Islet precursor cell (in vitro differentiated cells): Measurements from ENCODE around the gene CRYAA.
"Not testable (repeated sequence)": the region's sequence is repeated elsewhere in the genome, so short reads cannot be mapped to it uniquely, and the experiment has no call there.

Experiments
- DNase-seq: peaks from one replicate; pipeline ENCODE4 v3.0.0-alpha.2; 2018

The CRYAA gene

GRCh38 chr21:43168708-43169107 is at the start of gene CRYAA:
CRYAA (plus strand) TSS chr21:43169008; CDS start chr21:43169100, 92 bp downstream.
- not testable (repeated sequence) for DNase-seq

- DNase-seq = not testable (repeated sequence)
Measured at GRCh38 chr21:43130094-43130493, 38.7 kb upstream of the CRYAA start.

- DNase-seq = not testable (repeated sequence)
Measured at GRCh38 chr21:43134520-43134919, 34.3 kb upstream of the CRYAA start.

GRCh38 chr21:43138944-43139343 is 29.9 kb upstream of the CRYAA start:
- not testable (repeated sequence) for DNase-seq

GRCh38 chr21:43141407-43141806 is 27.4 kb upstream of the CRYAA start:
- DNase-seq = not testable (repeated sequence)

- DNase-seq = not testable (repeated sequence)
Measured at GRCh38 chr21:43146637-43147036, 22.2 kb upstream of the CRYAA start.

- DNase-seq = not testable (repeated sequence)
Measured at GRCh38 chr21:43147999-43148398, 20.8 kb upstream of the CRYAA start.

GRCh38 chr21:43149344-43149743 is 19.5 kb upstream of the CRYAA start:
- DNase-seq = not testable (repeated sequence)

GRCh38 chr21:43153601-43154000 is 15.2 kb upstream of the CRYAA start:
- DNase-seq = not testable (repeated sequence)

- not testable (repeated sequence) for DNase-seq
Measured at GRCh38 chr21:43159279-43160175, 9.3 kb upstream of the CRYAA start.

GRCh38 chr21:43161826-43162707 is 6.7 kb upstream of the CRYAA start:
- DNase-seq = not testable (repeated sequence)

GRCh38 chr21:43162708-43163205 is 6.1 kb upstream of the CRYAA start:
- not testable (repeated sequence) for DNase-seq

- DNase-seq = not testable (repeated sequence)
Measured at GRCh38 chr21:43164823-43165222, 4.0 kb upstream of the CRYAA start.

GRCh38 chr21:43165734-43166133 is 3.1 kb upstream of the CRYAA start:
- not testable (repeated sequence) for DNase-seq

- not testable (repeated sequence) for DNase-seq
Measured at GRCh38 chr21:43169230-43169886, 550 bp downstream of the CRYAA start.

GRCh38 chr21:43169891-43170290 is 1.1 kb downstream of the CRYAA start:
- DNase-seq = not testable (repeated sequence)

GRCh38 chr21:43172812-43173211 is 4.0 kb downstream of the CRYAA start:
- DNase-seq = not testable (repeated sequence)

- DNase-seq = not testable (repeated sequence)
Measured at GRCh38 chr21:43173438-43173837, 4.6 kb downstream of the CRYAA start.

- not testable (repeated sequence) for DNase-seq
Measured at GRCh38 chr21:43173930-43174329, 5.1 kb downstream of the CRYAA start.

- not testable (repeated sequence) for DNase-seq
Measured at GRCh38 chr21:43174998-43175397, 6.2 kb downstream of the CRYAA start.

- not testable (repeated sequence) for DNase-seq
Measured at GRCh38 chr21:43176621-43177020, 7.8 kb downstream of the CRYAA start.
